ENCODE results near the gene KIAA0753.

KIAA0753 gene

DNA sequence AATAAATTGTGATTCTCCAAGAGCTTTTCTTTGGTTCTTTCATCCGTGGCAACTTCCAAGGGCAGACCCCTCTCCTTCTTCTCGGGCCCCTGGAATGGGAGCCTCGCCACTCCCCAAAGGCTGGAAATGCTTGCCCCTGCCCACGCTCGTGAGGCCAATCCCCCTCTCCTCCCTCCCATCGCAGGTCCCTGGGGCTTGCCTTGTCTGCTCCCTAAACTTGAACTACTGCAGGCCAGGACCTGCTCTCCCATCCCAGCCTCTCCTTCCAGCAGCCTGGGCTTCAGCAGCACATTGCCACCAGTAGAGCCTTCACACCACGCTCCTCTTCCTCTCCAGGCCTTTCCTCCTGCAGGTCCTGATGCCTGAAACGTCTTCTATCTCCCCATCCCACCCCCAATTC is 95.2 kb downstream of the KIAA0753 start:
- no peak for DNase-seq

DNA sequence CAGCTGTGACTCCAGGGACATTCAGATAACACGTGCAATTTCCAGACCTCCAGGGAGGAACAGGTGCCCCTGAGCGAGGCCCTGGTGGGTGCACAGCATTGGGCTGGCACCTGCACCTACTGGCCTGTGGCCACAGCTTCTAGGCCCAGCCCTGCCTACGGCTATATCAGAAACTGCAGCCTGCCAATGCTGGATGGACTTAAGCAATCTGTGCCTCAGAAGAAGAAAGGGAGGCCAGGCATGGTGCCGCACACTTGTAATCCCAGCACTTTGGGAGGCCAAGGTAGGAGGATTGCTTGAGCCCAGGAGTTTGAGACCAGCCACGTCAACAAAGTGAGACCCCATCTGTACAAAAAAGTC is 96.5 kb downstream of the KIAA0753 start:
- DNase-seq, result no peak

DNA sequence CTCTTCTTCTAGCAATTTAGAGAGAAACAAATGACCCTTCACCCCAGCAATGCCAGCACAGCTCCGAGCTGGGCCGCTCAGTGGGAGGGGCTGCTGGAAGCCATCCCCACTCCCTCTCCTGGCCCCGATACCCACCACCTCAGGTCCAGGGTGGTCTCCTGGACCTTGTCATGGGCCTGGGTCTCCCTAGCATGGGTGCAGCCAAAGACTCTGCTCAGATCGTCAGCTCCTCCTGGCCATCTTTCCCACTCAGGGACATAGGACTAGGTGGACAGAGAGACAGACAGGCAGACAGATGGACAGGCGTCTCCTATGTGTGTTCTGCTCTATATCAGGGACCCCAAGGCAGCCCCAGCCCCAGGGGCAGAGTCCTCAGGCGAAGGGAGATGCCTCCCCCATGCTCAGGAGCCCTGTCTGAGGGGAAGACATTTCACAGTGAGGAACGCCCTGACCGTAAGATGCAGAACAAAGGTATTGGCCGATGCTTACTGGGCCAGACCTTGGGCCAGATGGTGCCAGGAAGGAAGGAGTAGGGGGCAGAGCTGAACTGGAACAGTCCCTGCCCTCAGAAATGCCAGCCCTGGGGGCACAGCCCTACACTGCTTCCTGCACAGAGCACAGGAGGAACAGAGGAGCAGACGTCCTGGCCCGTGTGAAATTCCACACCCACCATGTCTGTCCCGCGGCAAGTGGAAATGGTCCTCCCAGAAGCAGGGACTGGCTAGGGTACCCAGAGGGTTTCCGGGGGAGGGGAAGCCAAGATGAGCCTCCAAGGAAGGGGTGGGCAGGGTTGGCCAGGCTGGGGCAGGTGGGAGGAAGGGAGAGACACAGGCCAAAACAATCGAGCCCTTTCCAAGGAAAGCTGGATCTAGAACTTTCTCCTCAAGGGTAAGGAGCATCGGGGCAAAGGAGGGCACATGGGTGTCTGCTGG is 97.2 kb downstream of the KIAA0753 start:
- no peak for DNase-seq

DNA sequence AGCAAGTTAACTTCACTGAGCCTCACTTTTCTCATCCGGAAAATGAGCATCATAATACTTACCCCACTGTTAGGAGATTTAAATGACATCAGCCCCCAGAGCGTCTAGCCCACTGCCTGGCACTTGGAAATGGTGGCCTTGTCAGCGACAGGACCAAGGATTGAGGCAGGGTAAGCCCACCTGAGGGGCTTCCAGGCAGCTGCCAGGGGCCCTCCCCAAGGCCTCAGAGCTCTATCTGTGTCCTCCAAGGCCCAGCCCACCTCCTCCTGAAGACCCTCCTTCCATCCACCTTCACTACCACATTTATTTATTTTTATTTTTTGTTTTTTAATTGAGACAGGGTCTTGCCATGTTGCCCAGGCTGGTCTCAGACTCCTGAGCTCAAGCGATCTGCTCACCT is 97.9 kb downstream of the KIAA0753 start:
- DNase-seq, result no peak

DNA sequence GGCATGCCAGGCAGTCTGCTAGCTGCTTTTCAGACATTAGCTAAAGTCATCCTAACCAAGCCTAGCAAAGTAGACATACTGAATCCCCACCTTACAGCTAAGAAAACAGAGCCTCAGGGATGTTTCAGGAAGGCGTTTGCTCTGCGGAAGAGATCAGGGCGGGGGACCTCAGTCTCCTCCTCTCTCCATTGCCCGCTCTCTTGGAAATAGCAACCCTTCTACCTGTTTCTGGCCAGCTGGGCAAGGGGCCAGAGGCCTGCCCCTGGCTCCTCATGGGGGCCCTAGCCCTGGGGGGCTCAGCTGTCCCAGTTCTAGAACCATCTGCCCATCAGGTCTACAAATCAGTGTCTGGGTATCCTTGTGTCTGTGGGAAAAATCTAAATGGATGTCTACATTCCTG is 98.6 kb downstream of the KIAA0753 start:
- no peak for DNase-seq

DNA sequence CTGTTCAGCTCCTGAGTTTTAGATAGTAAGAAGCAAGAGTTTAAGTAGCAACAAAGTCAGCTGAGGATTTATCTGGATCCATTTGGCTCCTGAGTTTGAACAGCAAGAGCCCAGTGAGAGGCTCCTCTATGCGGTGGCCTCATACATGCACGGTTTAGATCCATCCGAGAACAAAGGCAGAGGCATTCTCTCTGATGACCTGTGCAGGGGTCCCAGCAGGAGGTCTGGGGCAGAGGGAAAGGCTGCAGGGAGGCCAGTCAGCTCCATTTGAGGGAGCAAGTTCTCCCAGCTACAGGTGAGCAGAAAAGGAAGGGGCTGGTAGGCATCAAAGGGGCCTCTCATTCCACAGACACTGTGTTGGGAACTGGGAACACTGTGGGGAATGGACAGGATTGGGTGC is 100.6 kb downstream of the KIAA0753 start:
- DNase-seq, result no peak

DNA sequence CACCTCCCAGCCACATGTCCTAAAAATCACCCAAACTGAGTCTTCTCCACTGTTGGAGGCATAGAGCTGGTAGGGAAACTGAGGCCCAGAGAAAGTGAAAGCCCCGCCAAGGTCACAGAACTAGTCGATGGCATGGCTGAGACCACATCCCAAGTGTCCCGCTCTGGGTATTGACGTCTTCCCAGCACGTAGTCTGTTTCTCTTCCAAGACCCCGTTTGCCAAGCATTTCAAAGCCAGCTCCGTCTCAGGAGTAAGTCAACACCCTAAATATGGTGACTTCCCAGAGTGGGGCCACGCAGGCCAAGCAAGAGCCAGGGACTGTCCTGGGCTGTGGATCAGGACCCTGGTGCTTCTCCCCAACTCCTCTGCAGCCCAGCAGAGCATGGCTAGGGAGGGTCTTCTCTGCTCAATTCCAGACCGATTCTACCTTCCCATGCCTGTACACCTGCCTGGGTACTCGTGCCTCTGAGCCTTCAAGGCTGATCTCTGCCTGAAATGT is 103.9 kb downstream of the KIAA0753 start:
- DNase-seq, result no peak

DNA sequence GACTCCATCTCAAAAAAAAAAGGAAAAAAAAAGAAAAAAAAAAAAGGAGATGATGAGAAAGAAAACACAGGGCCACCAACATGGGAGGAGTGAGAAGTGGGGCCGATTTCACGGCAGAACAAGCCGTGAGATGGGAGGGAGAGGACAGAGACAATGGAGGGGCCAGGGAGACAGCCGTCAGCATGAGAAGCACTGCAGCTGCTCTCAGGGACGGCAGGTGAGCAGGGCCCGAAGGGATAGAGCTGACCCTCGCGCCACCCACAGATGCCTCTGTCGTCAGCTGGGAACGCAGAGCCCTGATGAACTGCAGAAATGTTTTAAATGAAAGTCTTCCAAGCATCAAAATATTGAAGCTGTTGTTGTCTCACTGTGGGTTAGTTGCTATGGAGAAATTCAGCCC is 104.5 kb downstream of the KIAA0753 start:
- DNase-seq, result no peak

DNA sequence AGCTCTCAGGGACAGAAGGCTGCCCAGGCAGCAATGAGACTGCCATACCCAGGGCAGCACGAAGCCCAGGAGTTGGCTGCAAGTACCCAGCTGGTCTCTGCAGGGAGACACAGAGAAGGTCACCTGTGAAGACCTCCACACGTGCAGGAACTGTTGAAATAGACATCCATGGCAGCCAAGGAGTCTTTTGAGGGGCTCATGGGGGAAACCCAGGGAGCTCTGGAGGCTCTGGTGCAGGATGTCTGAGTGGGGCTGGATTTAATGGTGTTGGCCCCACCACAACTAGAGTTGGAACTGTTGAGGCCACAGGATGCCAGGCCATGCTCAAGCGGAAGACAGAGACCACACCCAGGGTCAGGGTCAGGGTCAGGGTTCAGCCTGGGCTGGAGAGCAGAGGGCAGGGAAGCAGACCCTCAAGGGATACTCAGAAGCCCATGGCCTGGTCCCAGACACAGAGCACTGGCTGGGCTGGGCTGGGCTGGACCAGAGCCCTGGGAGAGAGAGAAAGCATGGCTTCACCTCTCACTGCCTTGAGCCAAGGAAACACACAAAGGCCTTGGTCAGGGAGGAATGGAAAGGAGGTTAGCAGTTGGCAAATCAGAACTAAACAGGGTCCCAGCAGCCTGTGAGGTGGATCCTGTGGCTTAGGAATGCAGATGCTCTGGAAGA is 105.5 kb downstream of the KIAA0753 start:
- DNase-seq, result no peak

DNA sequence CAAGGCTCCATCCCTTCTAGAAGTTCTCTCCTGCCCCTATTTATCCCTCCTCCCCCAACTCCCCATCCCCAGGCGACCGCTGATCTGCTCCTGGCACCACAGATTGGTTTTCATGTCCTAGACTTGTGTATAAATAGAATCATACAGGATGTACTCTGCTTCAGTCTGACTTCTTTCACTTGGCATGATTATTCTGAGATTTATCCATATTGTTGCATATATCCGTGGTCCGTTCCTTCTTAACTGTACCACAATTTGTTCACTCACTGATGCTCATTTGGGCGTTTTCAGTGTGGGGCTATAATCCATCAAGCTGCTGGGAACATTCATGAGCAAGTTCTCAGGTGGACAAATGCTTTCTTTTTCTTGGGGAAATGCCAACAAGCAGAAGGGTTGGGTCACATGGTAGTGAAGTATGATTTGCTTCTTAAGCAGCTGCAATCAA is 108.0 kb downstream of the KIAA0753 start:
- no peak for DNase-seq

DNA sequence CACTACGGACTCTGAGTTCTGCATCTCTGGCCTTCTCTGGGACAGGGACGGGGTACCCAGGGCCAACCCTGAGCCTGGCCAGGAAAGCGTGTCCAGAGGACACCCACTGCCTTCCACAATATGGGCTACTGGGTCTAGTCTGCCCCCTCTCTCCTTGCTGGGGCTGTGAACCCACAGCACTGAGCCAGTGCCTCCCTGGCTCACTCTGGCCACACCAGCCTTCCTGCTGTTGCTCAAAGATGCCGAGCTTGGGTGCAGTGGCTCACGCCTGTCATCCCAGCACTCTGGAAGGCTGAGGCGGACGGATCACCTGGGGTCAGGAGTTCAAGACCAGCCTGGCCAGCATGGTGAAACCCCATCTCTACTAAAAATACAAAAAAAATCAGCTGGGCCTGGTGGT is 108.9 kb downstream of the KIAA0753 start:
- DNase-seq, result no peak

DNA sequence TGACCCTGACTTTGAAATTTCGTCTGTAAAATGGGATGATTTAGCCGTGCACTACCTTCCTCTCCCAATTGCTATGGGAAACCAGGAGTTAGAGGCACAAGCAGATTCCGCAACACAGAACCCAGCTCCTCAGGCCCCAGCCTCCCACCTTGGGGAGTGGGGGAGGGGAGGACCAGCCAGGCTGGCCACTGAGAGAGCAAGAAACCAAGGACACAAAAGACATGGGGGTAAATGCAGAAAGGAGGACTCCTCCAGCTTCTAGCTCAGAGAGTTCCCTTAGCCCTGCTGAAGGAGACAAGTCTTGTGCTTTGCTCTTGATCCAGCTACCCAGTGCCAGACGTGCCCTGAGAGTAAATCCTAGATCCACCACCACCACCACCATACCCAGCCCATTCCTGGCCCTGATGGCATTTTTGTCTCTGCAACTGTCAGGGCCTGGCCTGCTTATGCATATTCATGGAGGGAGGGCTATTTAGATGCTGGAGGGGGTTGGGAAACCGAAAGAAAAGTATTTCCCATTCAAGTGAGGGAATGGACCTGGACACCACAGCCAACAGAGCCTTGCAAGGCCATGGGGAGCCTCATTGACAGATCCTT is 110.1 kb downstream of the KIAA0753 start:
- DNase-seq, result no peak

DNA sequence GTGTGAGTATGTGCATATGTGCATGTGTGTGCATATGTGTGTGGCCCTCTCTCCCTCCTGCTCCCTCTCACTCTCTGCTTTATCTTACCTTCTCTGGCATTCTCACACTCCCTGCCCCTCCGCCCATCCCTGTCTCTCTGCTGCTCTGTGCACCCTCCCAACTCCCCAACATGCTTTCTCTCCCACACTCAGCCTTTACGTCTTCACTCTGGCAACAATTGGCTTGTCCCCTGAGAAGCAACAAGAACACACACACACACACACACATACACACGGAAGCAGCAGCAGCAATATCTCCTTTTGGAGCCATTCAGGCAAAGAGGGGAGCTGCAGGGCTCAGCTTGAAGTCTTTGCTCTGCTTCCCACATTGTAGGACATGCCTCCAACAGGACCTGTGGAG is 112.0 kb downstream of the KIAA0753 start:
- no peak for DNase-seq

All from activated CD8-positive, alpha-beta memory T cell treated with anti-CD3 and anti-CD28 coated beads for 24 hours (primary cell).